ENCODE data around the gene DAO.
"Not testable (repeated sequence)": the region's sequence is repeated elsewhere in the genome, so short reads cannot be mapped to it uniquely, and the experiment has no call there.

DAO gene

DNA sequence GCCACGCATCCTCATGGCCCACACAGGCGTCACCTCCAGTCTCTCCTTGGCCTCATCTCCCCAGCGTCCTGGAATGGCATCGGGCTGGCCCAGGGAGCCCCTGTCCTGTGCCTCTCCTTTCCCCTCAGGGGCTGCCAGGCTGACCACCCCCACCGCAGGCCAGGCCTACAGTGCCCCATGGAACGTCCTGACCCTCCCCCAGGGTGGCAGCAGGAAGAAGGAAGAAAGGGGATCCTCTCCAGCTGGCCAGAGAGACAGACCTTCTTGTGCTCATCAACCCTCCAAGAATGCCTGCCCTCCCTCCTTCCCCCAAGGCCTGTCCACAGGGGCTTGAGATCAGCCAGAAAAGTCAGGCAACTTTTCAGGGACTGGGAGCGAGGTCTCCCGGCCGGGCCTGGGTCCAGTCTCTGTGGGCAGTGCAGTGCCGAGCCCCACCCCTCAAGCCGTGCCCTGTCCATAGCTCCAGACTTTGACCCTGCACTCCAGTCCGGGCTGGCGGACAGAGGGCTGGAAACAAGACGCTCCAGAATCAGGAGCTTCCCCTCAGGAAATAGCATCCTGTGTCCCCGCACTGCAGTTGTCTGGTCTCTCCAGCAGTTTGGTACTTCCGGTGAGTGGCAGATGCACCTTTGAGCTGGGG is at the start of gene DAO:
Gene DAO, plus strand, starts transcription at position 478 of the 640 bp plus-strand sequence. CDS start 4,915 bp downstream, outside the sequence.
- DNase-seq = no peak

DNA sequence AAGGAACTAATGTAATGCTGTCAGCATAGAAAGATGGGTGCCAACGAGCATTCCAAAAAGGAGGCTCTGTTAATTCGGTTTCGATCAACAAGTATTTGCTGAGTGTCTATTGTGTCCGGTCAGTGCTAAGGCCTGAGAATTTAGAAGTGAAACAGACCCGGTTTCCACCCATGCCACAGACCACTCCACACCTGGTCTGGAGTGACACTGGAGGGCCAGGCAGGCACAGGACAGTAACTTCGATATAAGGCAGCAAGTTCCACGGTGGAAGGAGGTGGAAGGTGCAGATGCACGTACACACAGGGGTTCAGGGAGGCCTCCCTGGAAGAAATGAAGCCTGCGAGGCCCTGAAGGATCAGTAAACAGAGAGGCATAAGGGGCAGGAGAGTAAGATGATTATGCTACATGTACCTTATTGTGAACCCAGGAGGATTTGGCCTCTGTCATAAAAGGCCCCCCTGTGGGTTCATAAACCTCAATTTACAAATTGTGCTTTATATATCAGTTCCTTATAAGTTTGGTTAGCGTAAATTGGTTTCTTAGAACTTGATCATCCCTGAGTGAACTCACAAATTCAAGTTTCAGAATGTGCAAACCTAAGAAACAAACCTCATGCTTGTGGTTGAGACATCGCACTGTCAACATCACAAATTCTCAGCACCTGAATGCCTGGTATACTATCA is 48.4 kb upstream of the DAO start:
- no peak for DNase-seq

DNA sequence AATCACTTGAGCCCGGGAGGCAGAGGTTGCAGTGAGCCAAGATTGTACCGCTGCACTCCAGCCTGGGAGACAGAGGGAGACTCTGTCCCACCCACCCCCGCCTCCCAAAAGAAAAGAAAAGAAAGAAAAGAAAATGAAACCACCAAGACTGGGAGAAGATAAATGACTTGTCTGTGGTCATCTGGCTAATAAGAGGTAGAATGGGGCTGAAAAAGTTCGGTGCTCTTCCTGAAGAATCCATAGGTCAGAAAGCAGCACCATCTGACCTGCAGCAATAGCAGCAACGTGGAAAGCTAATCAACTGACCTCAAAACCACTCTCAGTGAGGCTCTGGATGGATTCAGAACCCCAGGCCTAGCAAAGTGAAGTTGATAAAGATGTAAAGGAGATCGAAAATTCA is 47.7 kb upstream of the DAO start:
- no peak for DNase-seq

DNA sequence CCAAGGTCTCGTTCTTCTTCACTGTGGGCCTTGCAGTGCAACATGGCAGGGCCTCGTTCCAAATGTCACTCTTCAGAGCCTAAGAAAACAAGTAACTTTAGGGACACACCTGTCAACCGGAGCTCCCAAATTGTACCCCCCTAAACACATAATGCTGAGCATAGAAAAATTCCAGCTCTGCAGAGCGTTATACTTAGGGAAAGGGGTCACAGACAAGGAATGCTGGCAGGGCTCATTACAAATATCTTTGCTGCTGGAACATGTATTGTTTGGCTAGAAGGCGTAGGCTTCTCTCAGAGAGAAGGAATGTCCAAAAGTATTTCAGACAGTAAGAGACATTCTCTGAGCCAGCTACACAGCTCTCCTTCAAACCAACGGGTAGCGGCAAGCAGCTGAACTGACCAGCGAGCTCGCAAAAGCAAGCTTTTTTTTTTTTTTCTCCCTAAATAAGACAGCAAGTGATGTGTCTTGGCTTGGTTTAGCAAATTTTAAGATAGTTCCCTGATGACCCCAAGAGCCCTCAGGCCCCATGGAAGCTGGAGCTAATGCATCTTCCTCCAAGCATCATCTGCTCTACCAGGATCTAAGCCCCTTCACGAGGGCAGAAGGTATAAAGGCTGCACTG is 47.0 kb upstream of the DAO start:
- DNase-seq = no peak

GRCh38 chr12:108833355-108833733 is 46.5 kb upstream of the DAO start:
- no peak for DNase-seq

GRCh38 chr12:108833757-108834472 is 46.0 kb upstream of the DAO start:
- DNase-seq = no peak

- no peak for DNase-seq
Measured at GRCh38 chr12:108835860-108836634, 43.8 kb upstream of the DAO start.

GRCh38 chr12:108837239-108837638 is 42.7 kb upstream of the DAO start:
- no peak for DNase-seq

GRCh38 chr12:108837680-108838079 is 42.2 kb upstream of the DAO start:
- no peak for DNase-seq

- DNase-seq = peak; percentile 58
Measured at GRCh38 chr12:108838194-108839017, 41.5 kb upstream of the DAO start.

DNA sequence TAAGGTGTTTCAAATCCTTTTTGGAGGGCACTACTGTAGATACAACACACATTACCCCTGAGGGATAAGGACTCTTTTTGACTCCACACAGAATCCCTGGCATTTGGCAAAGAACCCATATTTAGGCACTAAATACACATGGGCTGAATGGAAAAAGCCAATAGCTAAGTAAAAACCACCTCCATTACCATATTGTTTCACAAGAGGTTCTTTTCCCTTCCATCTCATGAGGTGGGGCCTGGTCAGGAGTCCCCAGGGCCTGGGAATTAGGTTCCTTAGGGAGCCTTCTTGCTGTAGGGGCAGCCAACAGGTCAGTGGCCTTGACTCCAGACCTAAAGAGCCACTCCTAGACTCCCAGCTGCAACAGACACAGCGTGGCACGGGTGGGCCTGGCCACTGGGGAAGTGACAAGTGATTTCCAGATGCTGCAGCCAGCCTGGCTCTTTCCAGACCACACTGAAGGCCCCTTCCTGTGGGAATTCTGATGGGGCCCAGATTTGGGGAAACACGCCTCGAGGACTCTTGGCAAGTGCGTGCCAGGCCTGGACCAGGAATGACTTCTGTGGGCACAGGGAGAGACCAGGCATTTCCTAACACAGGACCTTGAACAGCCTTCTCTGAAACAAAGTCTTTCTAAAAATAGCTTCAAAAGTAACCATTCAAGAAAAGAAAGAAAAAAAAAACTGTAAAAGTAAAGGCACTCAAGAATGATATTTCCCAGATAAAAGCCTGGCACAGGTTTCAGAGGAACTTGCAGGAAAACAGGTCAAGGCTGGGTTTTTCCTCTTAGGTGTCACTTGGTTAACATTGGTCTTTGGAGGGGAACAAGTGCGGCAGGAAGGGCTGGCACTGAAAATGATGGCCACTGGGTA is 40.6 kb upstream of the DAO start:
- DNase-seq = no peak

DNA sequence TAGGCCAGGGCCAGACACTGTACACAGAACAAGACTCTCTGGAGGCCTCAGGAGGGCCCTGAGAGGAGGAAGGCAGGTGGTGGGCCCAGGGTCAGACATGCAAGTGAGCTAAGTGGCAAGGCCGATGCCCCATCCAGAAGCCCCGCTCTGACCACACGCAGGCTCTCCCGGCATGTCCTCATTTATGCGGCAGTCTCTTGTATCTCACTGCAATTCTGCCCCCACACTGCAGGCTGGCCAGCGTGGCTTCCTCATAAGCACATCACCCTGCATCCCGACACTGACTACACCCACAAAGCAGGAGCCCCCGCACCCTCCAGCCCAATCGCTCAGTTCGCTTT is 40.0 kb upstream of the DAO start:
- no peak for DNase-seq

DNA sequence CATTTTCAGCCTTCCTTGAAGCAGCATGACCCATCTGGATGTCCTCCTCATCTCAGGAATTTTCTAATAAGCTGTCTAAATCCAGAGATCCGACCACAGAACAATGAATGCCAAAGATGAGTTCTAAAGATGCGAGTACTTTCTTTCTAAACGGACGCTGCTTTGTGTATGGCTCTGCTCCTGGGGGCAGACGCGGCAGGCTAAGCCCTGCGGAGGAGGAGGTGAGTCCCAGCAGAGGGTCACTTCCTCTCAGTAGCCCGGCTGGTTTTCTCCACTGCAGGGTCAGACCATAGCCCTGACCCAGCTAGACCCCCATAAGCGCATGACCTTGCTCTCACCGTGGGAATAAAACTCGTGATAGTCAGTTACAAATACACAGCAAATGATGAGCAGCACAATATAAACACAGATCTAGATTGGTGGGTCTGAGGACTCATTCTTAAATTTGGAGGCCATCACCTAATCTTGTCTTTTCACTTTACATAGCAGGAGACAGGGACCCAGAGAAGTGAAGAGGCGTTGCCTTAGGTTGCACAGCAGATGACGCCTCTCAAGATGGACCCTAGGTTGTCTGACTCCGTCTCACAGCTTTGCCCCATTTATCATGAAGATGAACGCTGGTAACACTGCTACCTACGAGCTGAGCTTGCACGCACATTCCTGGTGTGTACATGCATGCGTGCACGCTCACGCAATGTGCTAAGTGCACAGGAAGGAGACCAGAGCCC is 39.1 kb upstream of the DAO start:
- no peak for DNase-seq

- not testable (repeated sequence) for DNase-seq
Measured at GRCh38 chr12:108841825-108842224, 38.1 kb upstream of the DAO start.

DNA sequence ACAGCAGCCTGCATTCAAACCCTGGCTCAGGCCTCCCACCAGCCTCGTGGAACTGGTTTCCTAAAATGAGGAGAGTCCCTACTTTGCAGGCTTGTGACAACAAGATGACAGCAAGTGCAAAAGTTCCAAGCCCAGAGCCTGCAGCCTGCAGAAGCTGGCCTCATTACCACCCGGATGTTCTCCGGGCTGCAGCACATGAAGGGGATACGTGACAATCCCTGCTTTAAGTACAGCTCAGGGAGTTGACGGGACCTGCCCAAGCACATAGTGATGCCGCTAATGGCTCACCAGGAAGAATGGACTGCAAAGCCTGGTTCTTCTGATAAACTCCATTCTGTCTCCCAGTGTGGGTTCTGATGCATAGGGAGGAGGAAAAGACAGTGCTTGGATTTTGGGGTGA is 37.5 kb upstream of the DAO start:
- DNase-seq = no peak

GRCh38 chr12:108843187-108843586 is 36.7 kb upstream of the DAO start:
- DNase-seq = no peak

DNA sequence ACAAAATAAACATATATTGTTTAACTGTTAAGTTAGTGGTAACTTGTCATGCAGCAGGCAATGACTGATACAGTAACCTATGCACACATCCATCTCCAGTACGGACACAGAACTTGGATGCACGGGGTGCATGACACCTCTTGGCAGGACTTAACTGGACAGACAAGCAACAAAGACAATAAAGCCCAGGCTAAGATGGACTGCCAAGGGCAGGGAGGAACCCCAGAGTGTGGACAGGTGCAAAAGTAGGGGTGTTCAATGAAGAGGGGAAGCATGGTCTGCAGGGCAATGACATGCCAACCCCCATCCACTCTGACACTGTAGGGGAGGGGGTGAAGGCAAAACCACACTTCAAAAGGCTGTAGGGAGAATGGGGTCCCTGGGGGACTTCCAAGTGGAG is 34.2 kb upstream of the DAO start:
- DNase-seq = no peak

DNA sequence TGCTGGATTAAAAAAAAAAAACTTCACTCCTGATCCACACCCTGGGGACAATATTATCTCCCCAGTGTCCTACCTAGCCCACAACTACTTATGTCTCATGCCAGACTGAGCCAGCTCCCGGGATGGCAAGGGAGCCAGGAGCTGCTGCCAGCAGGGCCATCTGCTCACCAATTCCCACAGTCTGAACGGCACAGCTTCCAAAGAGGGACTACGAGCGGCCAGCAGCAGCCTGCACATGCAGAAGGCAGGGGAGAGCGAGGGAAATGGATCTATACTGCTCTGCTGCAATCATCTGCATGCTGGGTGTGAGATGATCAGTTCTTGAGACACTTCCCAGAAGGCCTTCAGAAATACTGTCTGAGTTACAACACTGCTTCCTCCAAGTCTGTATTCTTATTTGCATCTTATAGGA is 33.6 kb upstream of the DAO start:
- no peak for DNase-seq

DNA sequence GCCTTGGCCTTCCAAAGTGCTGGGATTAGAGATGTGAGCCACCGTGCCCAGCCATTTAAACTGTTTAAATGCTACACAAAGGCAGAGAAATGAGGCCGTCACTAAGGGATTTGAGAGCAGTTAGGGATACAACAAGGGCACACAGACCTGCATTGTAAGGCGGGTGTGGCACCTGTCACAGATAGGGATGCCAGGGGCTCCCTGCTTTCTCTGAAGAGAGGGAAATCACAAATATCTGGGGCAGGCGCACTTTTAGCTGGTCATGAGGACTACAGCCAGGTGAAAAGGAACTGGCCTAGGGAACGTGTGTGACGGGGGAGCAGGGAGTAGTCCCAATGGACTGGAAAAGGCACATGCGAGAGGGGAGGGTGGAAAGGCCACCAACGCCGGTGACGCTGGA is 32.2 kb upstream of the DAO start:
- no peak for DNase-seq

DNA sequence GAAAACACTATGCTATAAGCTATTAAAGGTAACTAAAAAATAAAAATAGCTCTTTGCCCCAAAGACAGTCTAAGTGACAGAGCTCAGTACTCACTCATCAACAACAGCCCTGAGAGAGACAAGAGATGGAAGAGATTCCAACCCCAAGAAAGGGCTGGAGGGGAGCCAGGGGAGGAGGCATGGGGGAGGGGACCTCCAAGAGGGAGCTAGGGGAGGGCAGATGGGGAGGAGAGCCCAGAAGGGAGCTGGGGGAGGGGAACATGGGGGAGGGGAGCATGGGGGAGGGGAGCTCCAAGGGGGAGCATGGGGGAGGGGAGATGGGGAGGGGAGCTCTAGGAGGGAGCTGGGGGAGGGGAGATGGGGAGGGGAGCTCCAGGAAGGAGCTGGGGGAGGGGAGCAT is 30.2 kb upstream of the DAO start:
- DNase-seq = no peak
